NCI-H1092 treated with DMSO at 0.1 percent for 48 hours (cell line): ENCODE measurements around the gene MAPK10.
"Not testable (repeated sequence)": the region's sequence is repeated elsewhere in the genome, so short reads cannot be mapped to it uniquely, and the experiment has no call there.

Source experiments
- DNase-seq: peaks from one replicate; lab custom pipeline; 2025; lab: John Stamatoyannopoulos, UW

The MAPK10 gene

GRCh38 chr4:86184216-86184900 is 175.5 kb downstream of the MAPK10 start:
- no peak for DNase-seq

GRCh38 chr4:86181585-86181984 is 178.3 kb downstream of the MAPK10 start:
- no peak for DNase-seq

- DNase-seq, result no peak
Measured at GRCh38 chr4:86178211-86178610, 181.6 kb downstream of the MAPK10 start.

GRCh38 chr4:86174506-86174905 is 185.3 kb downstream of the MAPK10 start:
- DNase-seq, result no peak

GRCh38 chr4:86168335-86168734 is 191.5 kb downstream of the MAPK10 start:
- not testable (repeated sequence) for DNase-seq

- no peak for DNase-seq
Measured at GRCh38 chr4:86160426-86160825, 199.4 kb downstream of the MAPK10 start.

- DNase-seq, result no peak
Measured at GRCh38 chr4:86159216-86159615, 200.6 kb downstream of the MAPK10 start.

- no peak for DNase-seq
Measured at GRCh38 chr4:86156531-86156930, 203.3 kb downstream of the MAPK10 start.

GRCh38 chr4:86155766-86156165 is 204.1 kb downstream of the MAPK10 start:
- no peak for DNase-seq

GRCh38 chr4:86152454-86152853 is 207.4 kb downstream of the MAPK10 start:
- DNase-seq, result no peak

- DNase-seq, result no peak
Measured at GRCh38 chr4:86151196-86151595, 208.7 kb downstream of the MAPK10 start.

- no peak for DNase-seq
Measured at GRCh38 chr4:86141161-86141560, 218.7 kb downstream of the MAPK10 start.

- no peak for DNase-seq
Measured at GRCh38 chr4:86132468-86132867, 227.4 kb downstream of the MAPK10 start.

GRCh38 chr4:86131456-86131855 is 228.4 kb downstream of the MAPK10 start:
- DNase-seq, result no peak

- no peak for DNase-seq
Measured at GRCh38 chr4:86130160-86130933, 229.5 kb downstream of the MAPK10 start.

- DNase-seq, result no peak
Measured at GRCh38 chr4:86129546-86129945, 230.3 kb downstream of the MAPK10 start.

GRCh38 chr4:86122404-86122803 is 237.4 kb downstream of the MAPK10 start:
- DNase-seq, result no peak

GRCh38 chr4:86118711-86119110 is 241.1 kb downstream of the MAPK10 start:
- no peak for DNase-seq

- no peak for DNase-seq
Measured at GRCh38 chr4:86117705-86118302, 242.0 kb downstream of the MAPK10 start.

GRCh38 chr4:86114563-86114962 is 245.3 kb downstream of the MAPK10 start:
- no peak for DNase-seq

- no peak for DNase-seq
Measured at GRCh38 chr4:86108834-86109233, 251.0 kb downstream of the MAPK10 start.

- DNase-seq, result no peak
Measured at GRCh38 chr4:86108137-86108536, 251.7 kb downstream of the MAPK10 start.

- DNase-seq, result no peak
Measured at GRCh38 chr4:86107112-86107511, 252.7 kb downstream of the MAPK10 start.
